ENCODE measurements around the gene SLC43A1. TPM values are rescaled to one million over a fixed set of nuclear protein-coding genes. Genes with fewer than 3 reads are reported as not detected.
"Not testable (repeated sequence)": the region's sequence is repeated elsewhere in the genome, so short reads cannot be mapped to it uniquely, and the experiment has no call there.

The SLC43A1 gene
- total RNA-seq, 1 donor from 2014 or later: 12.4 TPM

- Histone ChIP-seq H3K4me3 (no peak overlapping the region), H3K27ac (no peak overlapping the region), H3K4me1 (peaks cover 12% of the 10 kb centered on the region), H3K36me3 (no peaks in the 10 kb centered on the region), H3K27me3 (peaks cover 9% of the 10 kb centered on the region), H3K9me3 (no peaks in the 10 kb centered on the region)
- ATAC-seq: no peak
- intact Hi-C loops (cut with DNase I): no loop called here
- no peak for DNase-seq
- no peak for TF ChIP-seq CTCF (IDR thresholded peaks at IDR 0.05)
Measured at GRCh38 chr11:57453543-57454177, 61.8 kb downstream of the SLC43A1 start.

GRCh38 chr11:57446055-57446454 lies 69.4 kb downstream of the SLC43A1 start:
- Histone ChIP-seq H3K4me1 (no peaks in the 10 kb centered on the region), H3K36me3 (no peaks in the 10 kb centered on the region), H3K9me3 (no peaks in the 10 kb centered on the region), H3K4me3 (no peak overlapping the region), H3K27me3 (no peaks in the 10 kb centered on the region), H3K27ac (no peak overlapping the region)
- DNase-seq: no peak
- no peak for TF ChIP-seq CTCF (IDR thresholded peaks at IDR 0.05)
- no peak for ATAC-seq
- intact Hi-C loops (cut with DNase I): no loop called here

- H3K27ac ChIP-seq; H3K27me3 ChIP-seq; intact Hi-C loops (cut with DNase I); ATAC-seq; H3K9me3 ChIP-seq; H3K36me3 ChIP-seq; H3K4me1 ChIP-seq; DNase-seq; H3K4me3 ChIP-seq: not testable (repeated sequence)
Measured at GRCh38 chr11:57445122-57445394, 70.4 kb downstream of the SLC43A1 start.

DNA sequence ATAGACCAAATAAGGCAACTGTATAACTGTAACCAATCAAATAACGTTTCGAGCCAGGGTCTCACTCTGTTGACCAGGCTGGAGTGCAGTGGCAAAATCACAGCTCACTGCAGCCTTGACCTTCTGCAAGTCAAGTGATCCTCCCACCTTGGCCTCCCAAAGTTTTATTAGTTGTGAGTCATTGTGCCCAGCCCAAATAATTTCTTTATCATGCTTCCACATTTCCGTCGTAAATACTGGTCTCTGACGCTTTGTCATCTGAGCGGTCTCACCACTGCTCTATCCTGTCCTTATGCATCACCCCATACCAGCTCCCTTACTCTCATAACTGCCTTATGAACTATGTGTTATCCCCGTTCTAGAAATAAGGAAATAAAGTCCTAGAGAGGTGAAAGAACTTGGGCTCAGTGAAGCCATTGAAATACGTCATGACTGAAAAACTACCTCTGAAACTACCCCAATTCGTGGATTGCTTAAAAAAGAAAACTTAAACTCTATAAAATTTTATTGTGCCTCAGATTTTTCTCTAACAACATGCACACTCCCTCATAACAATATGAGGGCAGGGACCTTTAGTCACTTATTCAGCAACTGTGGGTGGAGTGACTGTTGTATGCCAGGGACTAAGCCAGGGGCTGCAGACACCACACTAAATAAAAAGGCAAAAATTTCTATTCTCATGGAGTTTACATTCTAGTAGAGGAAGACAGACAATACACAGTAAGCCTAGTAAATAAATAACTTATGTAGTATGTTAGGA lies 71.0 kb downstream of the SLC43A1 start:
- TF ChIP-seq CTCF (IDR thresholded peaks at IDR 0.05): no peak
- no peak for ATAC-seq

GRCh38 chr11:57440744-57441414 lies 74.6 kb downstream of the SLC43A1 start:
- Histone ChIP-seq H3K27ac (no peak overlapping the region), H3K27me3 (no peaks in the 10 kb centered on the region), H3K9me3 (no peaks in the 10 kb centered on the region), H3K4me1 (no peaks in the 10 kb centered on the region), H3K4me3 (no peak overlapping the region), H3K36me3 (no peaks in the 10 kb centered on the region)
- ATAC-seq (peak; percentile 64), DNase-seq (no peak)
- TF ChIP-seq CTCF (IDR thresholded peaks at IDR 0.05): no peak
- intact Hi-C loops (cut with DNase I): no loop called here

More for the DNA sequence above, 71.0 kb downstream of the SLC43A1 start:
- H3K4me1 ChIP-seq: no peaks in the 10 kb centered on the region
- H3K4me3 ChIP-seq: no peak overlapping the region
- H3K9me3 ChIP-seq: no peaks in the 10 kb centered on the region
- no peaks in the 10 kb centered on the region for H3K36me3 ChIP-seq
- intact Hi-C loops (cut with DNase I): no loop called here
- H3K27me3 ChIP-seq: no peaks in the 10 kb centered on the region
- H3K27ac ChIP-seq: no peak overlapping the region
- DNase-seq: no peak

DNA sequence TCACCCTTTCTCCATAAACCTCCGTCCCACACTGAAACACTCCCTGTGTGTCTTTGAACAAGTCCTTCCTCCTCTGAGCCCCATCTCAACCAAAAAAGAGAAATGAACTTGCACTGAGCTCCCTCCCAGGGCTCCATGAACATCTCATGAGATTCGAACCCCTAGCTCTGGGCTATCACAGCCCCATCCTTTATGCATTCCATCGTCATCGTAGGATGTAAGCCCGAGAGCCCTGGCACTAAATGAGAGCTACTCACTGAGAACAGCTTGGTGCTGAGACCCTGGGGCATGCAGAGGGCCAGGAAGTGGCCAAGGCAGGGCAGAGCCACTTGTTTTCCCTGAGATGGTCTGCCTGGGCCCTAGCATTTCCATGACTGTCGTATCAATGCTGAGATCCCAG lies 75.7 kb downstream of the SLC43A1 start:
- Histone ChIP-seq H3K27me3 (no peaks in the 10 kb centered on the region), H3K9me3 (no peaks in the 10 kb centered on the region), H3K36me3 (no peaks in the 10 kb centered on the region), H3K27ac (no peak overlapping the region), H3K4me1 (peaks cover 7% of the 10 kb centered on the region), H3K4me3 (no peak overlapping the region)
- no peak for TF ChIP-seq CTCF (IDR thresholded peaks at IDR 0.05)
- intact Hi-C loops (cut with DNase I): no loop called here
- ATAC-seq (no peak), DNase-seq (no peak)

Measured in upper lobe of right lung (tissue), 1 donor.